ENCODE measurements around the gene RNH1.

Gene RNH1

DNA sequence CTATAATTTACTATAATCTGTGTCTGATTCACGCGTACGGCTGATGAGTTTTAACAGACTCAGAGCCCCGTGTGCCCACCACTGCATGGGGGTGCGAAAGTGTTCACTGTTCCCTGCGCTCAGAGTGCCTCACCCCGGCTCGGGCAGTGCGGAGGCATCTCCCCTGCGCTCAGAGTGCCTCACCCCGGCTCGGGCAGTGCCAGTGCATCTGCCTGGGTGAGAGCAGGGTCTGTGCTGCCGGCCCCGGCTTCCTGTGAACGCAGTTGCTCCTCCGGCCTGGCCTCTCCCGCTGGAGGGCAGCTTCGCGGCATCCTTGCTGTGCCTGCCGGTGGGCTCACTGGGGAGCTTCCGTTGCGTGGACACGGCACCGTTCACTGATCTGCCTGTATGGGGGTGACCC lies 42.7 kb downstream of the RNH1 start:
- Histone ChIP-seq H3K4me1 (ENCODE audit: insufficient read depth, low read length, poor library complexity, severe bottlenecking) (no peaks in the 10 kb centered on the region), H3K9ac (ENCODE audit: low read depth, low read length, poor library complexity, severe bottlenecking) (no peak overlapping the region), H3K4me2 (ENCODE audit: low read depth, low read length, poor library complexity, severe bottlenecking) (no peak overlapping the region), H3K9me2 (replicated peaks; ENCODE audit: low read depth, low read length) (no peaks in the 10 kb centered on the region), H3K9me3 (ENCODE audit: insufficient read depth, low read depth, low read length) (no peaks in the 10 kb centered on the region), H3K79me2 (ENCODE audit: insufficient read depth, low read length) (peaks cover 3% of the 10 kb centered on the region; the same call in 1 of the 2 replicates), H4K20me1 (ENCODE audit: insufficient read depth, low read length, poor library complexity, severe bottlenecking) (no peaks in the 10 kb centered on the region), H3F3A (ENCODE audit: low read depth) (no peaks in the 10 kb centered on the region), H3K36me3 (ENCODE audit: insufficient read depth, low read length) (peaks cover 9% of the 10 kb centered on the region; the same call in 1 of the 2 replicates), H3K4me3 (ENCODE audit: low read length, poor library complexity, severe bottlenecking) (no peak overlapping the region), H2AFZ (ENCODE audit: low read length) (no peak overlapping the region), H3K27me3 (ENCODE audit: insufficient read depth, low read length, poor library complexity, severe bottlenecking) (no peaks in the 10 kb centered on the region)
- no peak for TF ChIP-seq EZH2phosphoT487 (IDR thresholded peaks at IDR 0.05; ENCODE audit: borderline replicate concordance)
- TF ChIP-seq, protein P1, sequence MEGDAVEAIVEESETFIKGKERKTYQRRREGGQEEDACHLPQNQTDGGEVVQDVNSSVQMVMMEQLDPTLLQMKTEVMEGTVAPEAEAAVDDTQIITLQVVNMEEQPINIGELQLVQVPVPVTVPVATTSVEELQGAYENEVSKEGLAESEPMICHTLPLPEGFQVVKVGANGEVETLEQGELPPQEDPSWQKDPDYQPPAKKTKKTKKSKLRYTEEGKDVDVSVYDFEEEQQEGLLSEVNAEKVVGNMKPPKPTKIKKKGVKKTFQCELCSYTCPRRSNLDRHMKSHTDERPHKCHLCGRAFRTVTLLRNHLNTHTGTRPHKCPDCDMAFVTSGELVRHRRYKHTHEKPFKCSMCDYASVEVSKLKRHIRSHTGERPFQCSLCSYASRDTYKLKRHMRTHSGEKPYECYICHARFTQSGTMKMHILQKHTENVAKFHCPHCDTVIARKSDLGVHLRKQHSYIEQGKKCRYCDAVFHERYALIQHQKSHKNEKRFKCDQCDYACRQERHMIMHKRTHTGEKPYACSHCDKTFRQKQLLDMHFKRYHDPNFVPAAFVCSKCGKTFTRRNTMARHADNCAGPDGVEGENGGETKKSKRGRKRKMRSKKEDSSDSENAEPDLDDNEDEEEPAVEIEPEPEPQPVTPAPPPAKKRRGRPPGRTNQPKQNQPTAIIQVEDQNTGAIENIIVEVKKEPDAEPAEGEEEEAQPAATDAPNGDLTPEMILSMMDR (conservative IDR thresholded peaks at IDR 0.05; ENCODE audit: low read length), result no peak

DNA sequence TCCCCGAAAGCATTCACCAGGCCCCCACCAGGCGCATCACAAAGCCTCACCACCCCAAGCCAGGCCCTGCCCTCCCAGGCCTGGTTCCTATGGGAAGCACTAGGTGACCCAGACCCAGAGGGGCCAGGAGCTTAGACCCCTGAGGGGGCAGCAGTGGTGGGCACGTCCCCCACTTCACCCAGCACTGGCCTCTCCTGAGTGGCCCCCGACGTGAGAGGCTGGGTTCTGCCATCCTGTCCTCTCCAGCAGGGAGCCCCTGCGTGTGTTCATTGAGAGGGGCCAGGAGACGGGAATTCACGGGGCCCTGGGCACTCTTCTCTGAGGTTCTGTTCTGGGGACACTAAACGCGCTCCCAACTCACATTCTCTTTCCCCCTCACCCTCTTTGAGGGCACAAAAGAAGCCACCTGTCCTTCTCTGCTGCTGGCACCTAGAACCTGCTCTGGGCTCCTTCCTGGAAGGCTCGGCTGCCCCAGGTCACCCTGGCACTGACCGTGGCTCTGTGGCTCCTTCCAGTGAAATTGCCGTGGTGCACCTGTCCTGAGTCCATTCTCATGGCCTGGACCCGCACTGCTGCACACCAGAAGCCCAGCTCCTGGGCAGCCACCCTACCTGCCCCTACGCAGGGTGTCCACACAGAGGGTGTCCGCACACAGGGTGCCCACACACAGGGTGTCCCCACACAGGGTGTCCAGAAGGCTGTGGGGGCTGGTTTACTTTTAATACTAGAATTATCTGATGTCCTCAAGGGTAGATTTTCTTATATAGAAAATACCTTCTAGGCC lies 44.7 kb downstream of the RNH1 start:
- Histone ChIP-seq H3K9me3 (ENCODE audit: insufficient read depth, low read depth, low read length) (no peaks in the 10 kb centered on the region), H3K9ac (ENCODE audit: low read depth, low read length, poor library complexity, severe bottlenecking) (no peak overlapping the region), H3F3A (ENCODE audit: low read depth) (no peaks in the 10 kb centered on the region), H3K79me2 (ENCODE audit: insufficient read depth, low read length) (peaks cover 3% of the 10 kb centered on the region; the same call in 1 of the 2 replicates), H3K4me3 (ENCODE audit: low read length, poor library complexity, severe bottlenecking) (no peak overlapping the region), H3K4me1 (ENCODE audit: insufficient read depth, low read length, poor library complexity, severe bottlenecking) (peaks cover 3% of the 10 kb centered on the region), H3K36me3 (ENCODE audit: insufficient read depth, low read length) (peaks cover 9% of the 10 kb centered on the region; the same call in 1 of the 2 replicates), H3K4me2 (ENCODE audit: low read depth, low read length, poor library complexity, severe bottlenecking) (no peak overlapping the region), H2AFZ (ENCODE audit: low read length) (no peak overlapping the region), H3K9me2 (replicated peaks; ENCODE audit: low read depth, low read length) (no peaks in the 10 kb centered on the region), H4K20me1 (ENCODE audit: insufficient read depth, low read length, poor library complexity, severe bottlenecking) (no peaks in the 10 kb centered on the region), H3K27me3 (ENCODE audit: insufficient read depth, low read length, poor library complexity, severe bottlenecking) (no peaks in the 10 kb centered on the region)
- no peak for TF ChIP-seq EZH2phosphoT487 (IDR thresholded peaks at IDR 0.05; ENCODE audit: borderline replicate concordance)
- TF ChIP-seq, protein P1 (conservative IDR thresholded peaks at IDR 0.05; ENCODE audit: low read length), result no peak

DNA sequence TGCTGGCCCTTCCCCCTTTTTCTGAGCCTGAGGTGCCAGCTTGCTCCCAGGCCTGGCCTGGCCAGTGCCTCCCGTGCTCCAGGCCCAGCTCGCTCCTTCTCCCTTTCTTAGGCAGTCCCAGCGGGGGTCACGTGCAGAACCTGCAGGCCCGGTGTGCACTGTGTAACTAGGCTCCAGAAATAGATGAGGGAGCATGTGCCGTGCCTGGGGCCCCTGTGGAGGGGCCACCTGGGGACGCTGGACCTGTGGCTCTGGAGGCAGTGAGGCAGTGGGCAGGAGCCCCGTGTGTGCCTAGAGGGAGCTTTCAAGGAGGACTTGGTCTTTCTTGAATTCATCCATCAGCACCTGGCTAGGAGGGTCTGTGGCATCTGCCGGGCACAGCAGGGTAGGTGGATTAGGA lies 45.4 kb downstream of the RNH1 start:
- Histone ChIP-seq H3K36me3 (ENCODE audit: insufficient read depth, low read length) (peaks cover 9% of the 10 kb centered on the region; the same call in 1 of the 2 replicates), H3K9me3 (ENCODE audit: insufficient read depth, low read depth, low read length) (no peaks in the 10 kb centered on the region), H3K27me3 (ENCODE audit: insufficient read depth, low read length, poor library complexity, severe bottlenecking) (no peaks in the 10 kb centered on the region), H3K4me3 (ENCODE audit: low read length, poor library complexity, severe bottlenecking) (no peak overlapping the region), H3K9me2 (replicated peaks; ENCODE audit: low read depth, low read length) (no peaks in the 10 kb centered on the region), H2AFZ (ENCODE audit: low read length) (no peak overlapping the region), H3F3A (ENCODE audit: low read depth) (no peaks in the 10 kb centered on the region), H3K4me2 (ENCODE audit: low read depth, low read length, poor library complexity, severe bottlenecking) (no peak overlapping the region), H3K4me1 (ENCODE audit: insufficient read depth, low read length, poor library complexity, severe bottlenecking) (peaks cover 10% of the 10 kb centered on the region), H3K9ac (ENCODE audit: low read depth, low read length, poor library complexity, severe bottlenecking) (no peak overlapping the region), H3K79me2 (ENCODE audit: insufficient read depth, low read length) (peaks cover 3% of the 10 kb centered on the region; the same call in 1 of the 2 replicates), H4K20me1 (ENCODE audit: insufficient read depth, low read length, poor library complexity, severe bottlenecking) (no peaks in the 10 kb centered on the region)
- TF ChIP-seq, protein P1 (conservative IDR thresholded peaks at IDR 0.05; ENCODE audit: low read length), result no peak
- no peak for TF ChIP-seq EZH2phosphoT487 (IDR thresholded peaks at IDR 0.05; ENCODE audit: borderline replicate concordance)
